ENCODE data around the gene CACNA2D4.

Gene CACNA2D4

DNA sequence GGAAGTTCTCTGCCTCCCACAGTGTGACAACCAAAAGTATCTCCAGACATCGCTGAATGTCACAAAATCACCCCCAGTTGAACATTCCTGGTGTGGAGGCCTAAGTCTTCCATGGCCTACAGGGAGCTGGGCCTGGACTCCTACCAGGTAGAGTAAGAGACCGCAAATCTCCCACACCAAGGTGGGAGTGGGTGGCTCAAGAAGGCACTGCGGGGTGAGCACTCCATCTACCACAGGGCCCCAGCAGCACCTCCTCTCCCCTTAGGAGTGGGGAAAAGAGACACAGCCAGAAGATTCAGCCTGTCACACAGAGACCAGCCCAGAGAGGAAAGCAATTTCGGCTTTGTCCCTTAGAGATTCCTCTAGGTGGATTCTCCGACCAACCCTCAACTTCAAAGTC, 72.6 kb downstream of the CACNA2D4 start:
- Histone ChIP-seq H3K9me3 (ENCODE audit: control insufficient read depth in 1 of 2, low read length in 2 of 2) (no peaks in the 10 kb centered on the region), H3K4me1 (ENCODE audit: control insufficient read depth in 1 of 2, insufficient read depth in 2 of 2, low read length in 2 of 2) (no peaks in the 10 kb centered on the region), H3K4me3 (ENCODE audit: low read depth in 1 of 2, low read length in 2 of 2) (no peak overlapping the region), H3K27me3 (ENCODE audit: control insufficient read depth in 1 of 2, insufficient read depth in 2 of 2, low read length in 2 of 2) (no peaks in the 10 kb centered on the region), H3K9ac (ENCODE audit: low read depth in 1 of 2, low read length in 2 of 2) (no peak overlapping the region), H3K36me3 (ENCODE audit: control insufficient read depth in 1 of 2, insufficient read depth in 2 of 2, low read length in 2 of 2) (no peaks in the 10 kb centered on the region), H3K27ac (ENCODE audit: low read depth, low read length) (no peak overlapping the region)

DNA sequence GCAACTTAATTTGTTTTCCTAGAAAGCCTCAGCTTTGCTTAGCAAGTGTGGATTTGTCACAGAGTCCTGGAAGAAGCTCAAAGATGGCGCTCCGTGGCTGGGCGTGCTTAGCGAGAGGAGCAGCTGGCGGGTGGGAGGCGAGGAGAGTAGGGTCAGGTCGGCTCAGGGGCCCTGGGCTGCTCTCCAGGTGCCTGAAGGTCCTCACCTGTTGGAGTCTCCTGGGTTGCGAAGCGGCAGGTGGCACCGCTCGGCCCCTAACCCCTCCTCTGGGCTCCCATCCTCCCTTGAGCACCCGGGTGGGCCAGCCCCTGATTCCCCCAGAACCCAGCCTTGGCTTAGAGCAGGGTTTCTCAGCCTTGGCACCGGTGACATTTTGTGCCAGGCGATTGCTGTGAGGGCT, 73.0 kb downstream of the CACNA2D4 start:
- Histone ChIP-seq H3K9ac (ENCODE audit: low read depth in 1 of 2, low read length in 2 of 2) (no peak overlapping the region), H3K4me1 (ENCODE audit: control insufficient read depth in 1 of 2, insufficient read depth in 2 of 2, low read length in 2 of 2) (no peaks in the 10 kb centered on the region), H3K27me3 (ENCODE audit: control insufficient read depth in 1 of 2, insufficient read depth in 2 of 2, low read length in 2 of 2) (no peaks in the 10 kb centered on the region)

GRCh38 chr12:1844661-1845409, 73.6 kb downstream of the CACNA2D4 start:
- Histone ChIP-seq H3K9me3 (ENCODE audit: control insufficient read depth in 1 of 2, low read length in 2 of 2) (no peaks in the 10 kb centered on the region), H3K27ac (ENCODE audit: low read depth, low read length) (no peak overlapping the region), H3K36me3 (ENCODE audit: control insufficient read depth in 1 of 2, insufficient read depth in 2 of 2, low read length in 2 of 2) (no peaks in the 10 kb centered on the region), H3K27me3 (ENCODE audit: control insufficient read depth in 1 of 2, insufficient read depth in 2 of 2, low read length in 2 of 2) (no peaks in the 10 kb centered on the region), H3K4me1 (ENCODE audit: control insufficient read depth in 1 of 2, insufficient read depth in 2 of 2, low read length in 2 of 2) (no peaks in the 10 kb centered on the region), H3K4me3 (ENCODE audit: low read depth in 1 of 2, low read length in 2 of 2) (no peak overlapping the region), H3K9ac (ENCODE audit: low read depth in 1 of 2, low read length in 2 of 2) (no peak overlapping the region)

More for the DNA sequence above, 73.0 kb downstream of the CACNA2D4 start:
- Histone ChIP-seq H3K36me3 (ENCODE audit: control insufficient read depth in 1 of 2, insufficient read depth in 2 of 2, low read length in 2 of 2) (no peaks in the 10 kb centered on the region), H3K9me3 (ENCODE audit: control insufficient read depth in 1 of 2, low read length in 2 of 2) (no peaks in the 10 kb centered on the region), H3K27ac (ENCODE audit: low read depth, low read length) (no peak overlapping the region), H3K4me3 (ENCODE audit: low read depth in 1 of 2, low read length in 2 of 2) (no peak overlapping the region)

GRCh38 chr12:1844223-1844622, 74.2 kb downstream of the CACNA2D4 start:
- Histone ChIP-seq H3K9me3 (ENCODE audit: control insufficient read depth in 1 of 2, low read length in 2 of 2) (no peaks in the 10 kb centered on the region), H3K27ac (ENCODE audit: low read depth, low read length) (no peak overlapping the region), H3K36me3 (ENCODE audit: control insufficient read depth in 1 of 2, insufficient read depth in 2 of 2, low read length in 2 of 2) (no peaks in the 10 kb centered on the region), H3K27me3 (ENCODE audit: control insufficient read depth in 1 of 2, insufficient read depth in 2 of 2, low read length in 2 of 2) (no peaks in the 10 kb centered on the region), H3K9ac (ENCODE audit: low read depth in 1 of 2, low read length in 2 of 2) (no peak overlapping the region), H3K4me3 (ENCODE audit: low read depth in 1 of 2, low read length in 2 of 2) (no peak overlapping the region), H3K4me1 (ENCODE audit: control insufficient read depth in 1 of 2, insufficient read depth in 2 of 2, low read length in 2 of 2) (no peaks in the 10 kb centered on the region)

DNA sequence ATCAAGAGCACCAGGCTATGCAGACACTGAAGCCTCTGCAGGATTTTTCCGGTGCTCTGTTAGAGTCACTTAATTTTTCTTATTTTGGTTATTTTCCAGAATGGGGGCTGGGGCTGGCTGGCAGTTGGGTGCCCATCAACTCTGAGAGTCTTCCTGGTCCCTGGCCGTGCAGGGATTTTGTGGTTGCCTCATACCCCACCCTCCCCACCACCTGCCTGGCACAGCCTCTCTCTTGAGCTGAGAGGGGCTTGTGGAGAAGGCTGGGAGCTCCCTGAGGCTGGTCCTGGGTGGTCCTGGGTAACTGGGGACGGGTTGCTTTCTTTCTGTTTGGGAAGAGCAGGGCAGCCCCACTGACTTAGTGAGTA, 74.8 kb downstream of the CACNA2D4 start:
- H3K36me3 ChIP-seq (ENCODE audit: control insufficient read depth in 1 of 2, insufficient read depth in 2 of 2, low read length in 2 of 2): no peaks in the 10 kb centered on the region
- H3K9me3 ChIP-seq (ENCODE audit: control insufficient read depth in 1 of 2, low read length in 2 of 2): no peaks in the 10 kb centered on the region
- no peaks in the 10 kb centered on the region for H3K4me1 ChIP-seq (ENCODE audit: control insufficient read depth in 1 of 2, insufficient read depth in 2 of 2, low read length in 2 of 2)
- H3K9ac ChIP-seq (ENCODE audit: low read depth in 1 of 2, low read length in 2 of 2): no peak overlapping the region
- H3K27me3 ChIP-seq (ENCODE audit: control insufficient read depth in 1 of 2, insufficient read depth in 2 of 2, low read length in 2 of 2): no peaks in the 10 kb centered on the region
- H3K27ac ChIP-seq (ENCODE audit: low read depth, low read length): no peak overlapping the region
- no peak overlapping the region for H3K4me3 ChIP-seq (ENCODE audit: low read depth in 1 of 2, low read length in 2 of 2)

DNA sequence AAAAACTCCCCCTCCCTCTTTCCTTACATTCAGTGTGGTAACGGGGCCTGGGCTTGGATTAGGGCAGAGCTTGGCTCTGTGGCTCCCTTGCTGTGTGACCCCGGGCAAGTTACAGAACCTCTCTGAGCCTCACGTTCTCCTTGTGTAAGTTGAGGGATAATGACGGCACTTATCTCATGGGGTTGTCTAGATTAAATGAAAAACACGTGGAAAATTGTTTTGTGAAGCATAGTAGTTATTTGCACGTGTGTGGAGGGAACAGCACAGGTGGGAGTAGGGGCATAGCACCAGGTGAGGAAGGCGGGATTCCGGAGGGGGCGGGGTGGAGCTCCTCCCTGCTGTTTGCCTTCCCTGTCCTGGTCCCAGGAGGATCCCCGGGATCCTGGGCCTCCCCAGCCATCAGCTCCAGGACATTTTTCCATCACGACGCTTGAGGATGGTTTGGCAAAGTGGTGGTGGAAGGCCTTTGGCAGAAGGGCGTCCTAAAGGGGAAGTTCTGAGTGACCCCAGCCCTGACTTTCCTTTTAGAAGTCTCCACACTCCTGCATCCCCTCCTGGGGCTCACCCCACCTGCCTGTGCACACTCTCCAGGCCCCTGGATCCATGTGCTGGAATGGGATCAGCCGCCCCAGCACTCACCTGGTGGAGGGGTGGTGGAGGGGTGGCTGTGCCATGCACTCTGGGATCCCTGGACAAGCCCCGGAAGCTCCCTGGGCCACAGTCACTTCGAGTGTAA, 75.4 kb downstream of the CACNA2D4 start:
- Histone ChIP-seq H3K27ac (ENCODE audit: low read depth, low read length) (no peak overlapping the region), H3K9ac (ENCODE audit: low read depth in 1 of 2, low read length in 2 of 2) (no peak overlapping the region), H3K4me1 (ENCODE audit: control insufficient read depth in 1 of 2, insufficient read depth in 2 of 2, low read length in 2 of 2) (no peaks in the 10 kb centered on the region), H3K36me3 (ENCODE audit: control insufficient read depth in 1 of 2, insufficient read depth in 2 of 2, low read length in 2 of 2) (no peaks in the 10 kb centered on the region), H3K9me3 (ENCODE audit: control insufficient read depth in 1 of 2, low read length in 2 of 2) (no peaks in the 10 kb centered on the region), H3K27me3 (ENCODE audit: control insufficient read depth in 1 of 2, insufficient read depth in 2 of 2, low read length in 2 of 2) (no peaks in the 10 kb centered on the region), H3K4me3 (ENCODE audit: low read depth in 1 of 2, low read length in 2 of 2) (no peak overlapping the region)

DNA sequence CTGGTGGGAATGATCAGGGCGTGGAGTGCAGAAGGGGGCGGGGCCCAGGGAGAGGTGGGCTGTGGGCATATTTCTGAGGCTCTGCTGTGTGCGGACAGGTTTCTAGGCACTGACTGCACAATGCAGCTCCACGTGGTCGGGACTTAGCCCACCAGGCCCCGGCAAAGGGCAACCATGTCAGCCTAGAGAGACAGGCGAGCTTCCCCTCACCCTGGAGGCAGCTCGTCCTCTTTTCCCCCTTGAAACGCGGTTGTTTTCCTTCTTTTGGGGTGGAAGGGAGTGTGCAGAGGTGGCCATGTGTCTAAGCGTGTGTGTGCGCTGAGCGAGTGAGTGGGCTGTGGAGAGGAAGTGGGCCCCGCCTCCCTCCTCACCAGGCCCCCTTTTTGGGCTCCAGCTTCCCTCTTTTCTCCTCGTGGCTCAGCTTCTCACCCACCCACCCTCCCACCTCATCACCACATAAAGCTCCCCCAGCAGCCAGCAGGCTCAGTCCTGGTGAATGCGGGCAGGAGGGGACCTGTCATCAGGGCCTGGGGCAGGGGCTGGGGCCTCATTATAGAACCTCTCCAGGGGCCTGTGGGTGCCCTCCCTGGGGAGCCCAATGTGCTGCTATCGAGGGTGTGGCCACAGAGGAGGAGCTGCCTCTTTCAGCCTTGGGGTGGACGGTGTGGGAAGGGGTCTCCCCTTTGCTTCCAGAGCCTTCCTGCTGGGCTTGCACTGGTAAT, 76.1 kb downstream of the CACNA2D4 start:
- H3K27ac ChIP-seq (ENCODE audit: low read depth, low read length): no peak overlapping the region
- no peaks in the 10 kb centered on the region for H3K9me3 ChIP-seq (ENCODE audit: control insufficient read depth in 1 of 2, low read length in 2 of 2)
- no peaks in the 10 kb centered on the region for H3K27me3 ChIP-seq (ENCODE audit: control insufficient read depth in 1 of 2, insufficient read depth in 2 of 2, low read length in 2 of 2)
- H3K36me3 ChIP-seq (ENCODE audit: control insufficient read depth in 1 of 2, insufficient read depth in 2 of 2, low read length in 2 of 2): no peaks in the 10 kb centered on the region
- no peaks in the 10 kb centered on the region for H3K4me1 ChIP-seq (ENCODE audit: control insufficient read depth in 1 of 2, insufficient read depth in 2 of 2, low read length in 2 of 2)
- H3K9ac ChIP-seq (ENCODE audit: low read depth in 1 of 2, low read length in 2 of 2): no peak overlapping the region
- no peak overlapping the region for H3K4me3 ChIP-seq (ENCODE audit: low read depth in 1 of 2, low read length in 2 of 2)

DNA sequence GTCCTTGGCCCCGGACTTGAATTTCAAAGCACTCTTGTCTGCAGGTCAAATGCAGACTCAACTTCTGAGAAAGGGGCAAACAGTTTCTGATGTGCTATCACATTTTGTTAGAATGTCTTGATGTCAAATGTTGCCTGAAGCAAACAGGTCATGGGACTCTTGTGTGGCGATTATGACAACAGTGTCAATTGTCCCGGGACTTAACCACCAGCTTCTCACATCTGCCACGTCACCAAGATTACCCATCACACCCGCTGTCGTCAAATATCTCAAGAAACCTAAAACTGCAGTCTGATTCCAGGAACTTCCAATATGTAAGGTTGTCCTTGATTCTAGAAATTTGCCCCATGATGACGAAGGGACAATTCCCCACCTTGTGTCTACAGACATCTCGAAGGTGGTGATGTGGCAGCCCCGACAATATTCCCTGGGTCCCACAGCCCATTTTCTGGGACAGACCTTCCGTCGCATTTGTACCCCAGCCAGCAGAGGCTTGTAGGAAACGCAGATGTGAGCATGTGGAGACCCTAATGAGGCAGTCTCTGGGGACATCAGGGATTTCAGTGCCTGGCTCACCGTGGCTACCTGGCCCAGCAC, 76.8 kb downstream of the CACNA2D4 start:
- no peak overlapping the region for H3K9ac ChIP-seq (ENCODE audit: low read depth in 1 of 2, low read length in 2 of 2)
- H3K4me3 ChIP-seq (ENCODE audit: low read depth in 1 of 2, low read length in 2 of 2): no peak overlapping the region
- H3K4me1 ChIP-seq (ENCODE audit: control insufficient read depth in 1 of 2, insufficient read depth in 2 of 2, low read length in 2 of 2): no peaks in the 10 kb centered on the region
- no peaks in the 10 kb centered on the region for H3K9me3 ChIP-seq (ENCODE audit: control insufficient read depth in 1 of 2, low read length in 2 of 2)
- no peak overlapping the region for H3K27ac ChIP-seq (ENCODE audit: low read depth, low read length)
- no peaks in the 10 kb centered on the region for H3K27me3 ChIP-seq (ENCODE audit: control insufficient read depth in 1 of 2, insufficient read depth in 2 of 2, low read length in 2 of 2)
- H3K36me3 ChIP-seq (ENCODE audit: control insufficient read depth in 1 of 2, insufficient read depth in 2 of 2, low read length in 2 of 2): no peaks in the 10 kb centered on the region

DNA sequence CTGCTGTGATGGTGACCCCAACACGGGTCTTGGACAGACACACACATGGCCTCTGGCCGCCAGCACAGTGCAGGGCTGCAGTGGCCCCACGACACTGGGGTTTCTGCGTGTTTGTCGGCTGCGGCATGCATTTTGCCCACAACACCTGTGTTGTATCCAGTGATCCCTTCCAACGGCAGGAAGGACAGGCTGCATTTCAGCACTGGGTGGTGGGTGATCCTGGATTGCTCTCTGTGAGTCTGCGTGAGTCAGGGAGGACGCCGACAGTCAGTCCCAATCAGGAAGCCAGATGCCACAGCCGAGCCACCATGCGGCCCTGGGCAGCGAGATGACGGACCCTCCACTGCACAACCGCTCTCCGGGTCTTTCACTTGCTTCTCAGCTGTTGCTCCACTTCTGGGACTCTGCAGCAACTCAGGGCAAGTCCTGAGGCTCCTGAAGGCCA, 77.4 kb downstream of the CACNA2D4 start:
- Histone ChIP-seq H3K9me3 (ENCODE audit: control insufficient read depth in 1 of 2, low read length in 2 of 2) (no peaks in the 10 kb centered on the region), H3K27ac (ENCODE audit: low read depth, low read length) (no peak overlapping the region), H3K4me1 (ENCODE audit: control insufficient read depth in 1 of 2, insufficient read depth in 2 of 2, low read length in 2 of 2) (no peaks in the 10 kb centered on the region), H3K4me3 (ENCODE audit: low read depth in 1 of 2, low read length in 2 of 2) (no peak overlapping the region), H3K36me3 (ENCODE audit: control insufficient read depth in 1 of 2, insufficient read depth in 2 of 2, low read length in 2 of 2) (no peaks in the 10 kb centered on the region), H3K9ac (ENCODE audit: low read depth in 1 of 2, low read length in 2 of 2) (no peak overlapping the region), H3K27me3 (ENCODE audit: control insufficient read depth in 1 of 2, insufficient read depth in 2 of 2, low read length in 2 of 2) (no peaks in the 10 kb centered on the region)

All from duodenal mucosa (tissue), 2 donors.